Tibial nerve (tissue), 4 donors: ENCODE data around the gene ARHGAP27. TPM values are rescaled to one million over a fixed set of nuclear protein-coding genes. Genes with fewer than 3 reads are reported as not detected.

Experiments
- DNase-seq, 2 donors: peaks; one replicate each; pipeline ENCODE4 v3.0.0-alpha.2; 2019; ENCODE audit warnings: low spot score in 2 of 2
- H3K27ac ChIP-seq, 4 donors: fragments of 200-600 bp; sonication (generic) in 3 of 4; one replicate each; pipeline ENCODE4 v1.5.1; 2017 to 2019; ENCODE audit warnings: mild to moderate bottlenecking in 1 of 4
- H3K27me3 ChIP-seq, 2 donors: fragments of 200-600 bp; sonication (generic) in 1 of 2; one replicate each; pipeline versions ENCODE4 v1.5.1 to v1.6.0; 2017 to 2019
- H3K36me3 ChIP-seq, 3 donors: fragments of 200-600 bp; sonication (generic); one replicate each; pipeline ENCODE4 v1.5.1; 2018 to 2019
- H3K4me1 ChIP-seq, 4 donors: fragments of 200-600 bp; sonication (generic) in 3 of 4; one replicate each; pipeline ENCODE4 v1.5.1; 2017 to 2019
- H3K4me3 ChIP-seq, 4 donors: fragments of 200-600 bp; sonication (generic) in 3 of 4; one replicate each; pipeline ENCODE4 v1.5.1; 2017 to 2019; ENCODE audit warnings: mild to moderate bottlenecking in 1 of 4, moderate library complexity in 1 of 4
- H3K9me3 ChIP-seq, 4 donors: fragments of 200-600 bp; sonication (generic) in 3 of 4; one replicate each; pipeline ENCODE4 v1.5.1; 2017 to 2019
- EP300 ChIP-seq, 2 donors: sonication (generic); formaldehyde crosslinking; IDR thresholded peaks; one replicate each; pipeline ENCODE4 v1.6.1; 2017; ENCODE audit warnings: antibody characterized with exemption in 2 of 2, mild to moderate bottlenecking in 1 of 2
- POLR2A ChIP-seq, 2 donors: fragments of 450-650 bp; IDR thresholded peaks; one replicate each; pipeline ENCODE4 v1.6.1; 2017; ENCODE audit warnings: antibody characterized with exemption in 2 of 2, mild to moderate bottlenecking in 2 of 2, moderate library complexity in 2 of 2
- WGBS, 2 donors: methylation state at CpG; one replicate each; pipeline ENCODE4 v1.1.5; 2018; 5-methylcytosine and 5-hydroxymethylcytosine counted together
- total RNA-seq, 4 donors: library from RNA; depleted of rRNA; stranded (reverse); fragments of >200 nt; gene quantifications; one replicate each; pipeline ENCODE4 v1.1.0, GENCODE V29; 2016
- TF ChIP-seq, protein P1 (sequence below), 5 experiments: fragments of 200-600 bp in 3 of 5; fragments of 450-650 bp in 2 of 5; sonication (generic) in 3 of 5; IDR thresholded peaks; one replicate each; pipeline ENCODE4 v1.5.1; 2016 to 2019; ENCODE audit warnings: antibody characterized with exemption in 5 of 5, mild to moderate bottlenecking in 3 of 5, moderate library complexity in 2 of 5

Gene ARHGAP27
- total RNA-seq, 4 donors from 2014 or later = 18.4 to 36.3 (median 22.5) TPM

DNA sequence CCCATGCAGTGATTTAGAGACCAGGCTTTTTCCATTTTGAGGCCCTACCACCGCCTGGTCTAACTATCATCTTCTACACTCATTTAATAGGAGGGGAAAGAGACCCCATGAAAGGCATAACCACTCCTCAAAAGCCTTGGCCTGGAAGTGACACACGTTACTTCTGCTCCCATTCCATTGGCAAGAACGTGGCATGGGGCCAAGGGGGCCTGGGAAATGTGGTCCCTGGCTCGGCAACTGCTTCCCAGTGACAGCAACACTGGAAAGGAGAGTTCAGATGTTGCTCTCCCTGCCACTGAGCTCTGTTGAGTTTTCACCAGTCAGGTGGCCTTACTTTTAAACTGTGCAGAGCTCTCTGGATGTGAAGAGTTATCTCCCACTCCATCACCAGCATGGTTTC is 70.7 kb downstream of the ARHGAP27 start:
- peaks cover 0 to 4% (median 0%) of the 10 kb centered on the region in 4 donors for H3K9me3 ChIP-seq
- peaks cover 0 to 7% (median 0%) of the 10 kb centered on the region in 4 donors for H3K4me1 ChIP-seq
- no peaks in the 10 kb centered on the region for H3K36me3 ChIP-seq
- 67 to 82% methylated on average over 4 of the region's 4 CpGs for WGBS, 2 donors
- H3K4me3 ChIP-seq = no peak overlapping the region
- DNase-seq = peak in 1 of 2 donors; percentile 11
- no peak overlapping the region for H3K27ac ChIP-seq
- H3K27me3 ChIP-seq = no peaks in the 10 kb centered on the region
- TF ChIP-seq, protein P1, sequence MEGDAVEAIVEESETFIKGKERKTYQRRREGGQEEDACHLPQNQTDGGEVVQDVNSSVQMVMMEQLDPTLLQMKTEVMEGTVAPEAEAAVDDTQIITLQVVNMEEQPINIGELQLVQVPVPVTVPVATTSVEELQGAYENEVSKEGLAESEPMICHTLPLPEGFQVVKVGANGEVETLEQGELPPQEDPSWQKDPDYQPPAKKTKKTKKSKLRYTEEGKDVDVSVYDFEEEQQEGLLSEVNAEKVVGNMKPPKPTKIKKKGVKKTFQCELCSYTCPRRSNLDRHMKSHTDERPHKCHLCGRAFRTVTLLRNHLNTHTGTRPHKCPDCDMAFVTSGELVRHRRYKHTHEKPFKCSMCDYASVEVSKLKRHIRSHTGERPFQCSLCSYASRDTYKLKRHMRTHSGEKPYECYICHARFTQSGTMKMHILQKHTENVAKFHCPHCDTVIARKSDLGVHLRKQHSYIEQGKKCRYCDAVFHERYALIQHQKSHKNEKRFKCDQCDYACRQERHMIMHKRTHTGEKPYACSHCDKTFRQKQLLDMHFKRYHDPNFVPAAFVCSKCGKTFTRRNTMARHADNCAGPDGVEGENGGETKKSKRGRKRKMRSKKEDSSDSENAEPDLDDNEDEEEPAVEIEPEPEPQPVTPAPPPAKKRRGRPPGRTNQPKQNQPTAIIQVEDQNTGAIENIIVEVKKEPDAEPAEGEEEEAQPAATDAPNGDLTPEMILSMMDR (IDR thresholded peaks at IDR 0.05) = no peak
- TF ChIP-seq EP300 (IDR thresholded peaks at IDR 0.05) (no peak), POLR2A (IDR thresholded peaks at IDR 0.05) (no peak)

DNA sequence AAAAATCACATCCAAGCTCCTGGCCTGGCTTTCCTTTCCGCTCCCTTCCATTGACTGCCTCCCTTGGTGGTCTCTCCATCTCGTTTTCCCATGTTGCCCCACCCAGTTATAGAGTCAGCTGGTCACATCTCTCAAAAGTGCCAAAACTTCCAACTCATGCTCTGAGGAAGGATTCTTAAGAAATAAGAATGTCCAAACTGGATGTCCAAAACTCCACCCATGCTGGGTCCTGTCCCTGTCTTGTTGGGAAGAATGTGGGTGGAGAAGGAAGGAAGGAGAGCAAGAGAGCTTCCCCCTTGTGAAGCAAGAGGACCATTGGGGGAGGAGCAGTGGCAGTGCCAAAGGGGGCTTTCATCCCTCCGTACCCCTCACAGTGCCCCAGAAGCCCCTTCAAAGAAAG is 71.2 kb downstream of the ARHGAP27 start:
- peak in 1 of 2 donors; percentile 8 for DNase-seq
- peaks cover 0 to 4% (median 0%) of the 10 kb centered on the region in 4 donors for H3K9me3 ChIP-seq
- no peak overlapping the region for H3K27ac ChIP-seq
- H3K36me3 ChIP-seq = no peaks in the 10 kb centered on the region
- no peak overlapping the region for H3K4me3 ChIP-seq
- peaks cover 0 to 7% (median 0%) of the 10 kb centered on the region in 4 donors for H3K4me1 ChIP-seq
- TF ChIP-seq POLR2A (IDR thresholded peaks at IDR 0.05) (no peak), EP300 (IDR thresholded peaks at IDR 0.05) (no peak)
- TF ChIP-seq, protein P1 (IDR thresholded peaks at IDR 0.05) = no peak
- no peaks in the 10 kb centered on the region for H3K27me3 ChIP-seq
- 76% methylated on average over 3 of the region's 3 CpGs for WGBS, 2 donors

DNA sequence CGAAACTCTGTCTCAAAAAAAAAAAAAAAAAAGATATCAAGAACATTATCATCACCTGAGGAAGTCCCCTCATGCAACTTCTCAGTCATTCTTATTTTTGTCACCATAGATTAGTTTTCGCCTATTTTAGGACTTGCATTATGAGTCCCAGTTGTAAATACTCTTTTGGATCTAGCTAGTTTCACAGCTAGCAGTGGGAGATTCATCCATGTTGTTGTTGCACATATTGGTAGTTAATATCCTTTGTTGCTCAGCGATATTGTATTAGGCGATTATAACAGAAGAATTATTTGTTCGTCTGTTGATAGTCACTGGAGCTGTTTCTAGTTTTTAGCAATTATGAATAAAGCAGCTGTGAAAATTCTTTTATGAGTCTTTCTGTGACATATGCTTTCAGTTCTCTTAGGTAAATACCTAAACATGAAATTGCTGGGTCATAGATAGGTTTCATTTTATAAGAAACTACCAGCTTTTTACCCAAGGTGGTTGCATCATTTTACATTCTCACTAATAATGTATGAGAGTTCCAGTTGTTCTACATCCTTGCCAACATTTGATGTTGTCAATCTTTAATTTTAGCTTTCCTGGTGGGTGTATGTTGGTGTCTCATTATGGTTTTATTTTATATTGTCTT is 75.2 kb downstream of the ARHGAP27 start:
- DNase-seq = no peak
- Histone ChIP-seq H3K4me1 (no peaks in the 10 kb centered on the region), H3K27ac (no peak overlapping the region), H3K9me3 (peaks cover 0 to 4% (median under 1%) of the 10 kb centered on the region in 4 donors), H3K4me3 (no peak overlapping the region), H3K36me3 (no peaks in the 10 kb centered on the region), H3K27me3 (no peaks in the 10 kb centered on the region)
- WGBS, 2 donors = 90 to 94% methylated on average over 5 of the region's 5 CpGs
- no peak for TF ChIP-seq POLR2A (IDR thresholded peaks at IDR 0.05)
- no peak for TF ChIP-seq EP300 (IDR thresholded peaks at IDR 0.05)
- TF ChIP-seq, protein P1 (IDR thresholded peaks at IDR 0.05) = no peak

DNA sequence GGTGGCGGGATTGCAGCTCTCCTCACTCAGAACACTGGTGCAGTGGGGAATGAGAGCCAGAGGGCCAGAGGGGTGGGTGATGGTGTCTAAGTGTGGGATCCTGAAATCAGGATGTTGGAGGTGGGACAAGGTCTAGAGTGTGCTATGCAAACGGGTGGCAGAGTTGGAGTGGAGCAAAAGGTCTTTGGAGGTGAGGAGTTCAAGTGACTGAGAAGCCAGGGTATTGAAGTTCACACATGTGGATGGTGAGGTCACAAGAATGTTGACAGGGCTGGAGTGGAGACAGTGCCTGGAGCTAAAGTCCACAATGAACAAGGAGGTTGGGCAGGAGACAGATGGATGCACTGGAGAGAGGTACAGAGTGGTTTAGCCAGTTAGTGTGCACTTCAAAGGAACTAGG is 77.6 kb downstream of the ARHGAP27 start:
- TF ChIP-seq, protein P1 (IDR thresholded peaks at IDR 0.05) = no peak
- no peak for TF ChIP-seq EP300 (IDR thresholded peaks at IDR 0.05)
- no peak for TF ChIP-seq POLR2A (IDR thresholded peaks at IDR 0.05)
- no peaks in the 10 kb centered on the region for H3K27me3 ChIP-seq
- no peaks in the 10 kb centered on the region for H3K4me1 ChIP-seq
- peaks cover 0 to 9% (median 2%) of the 10 kb centered on the region in 4 donors for H3K9me3 ChIP-seq
- no peak overlapping the region for H3K4me3 ChIP-seq
- WGBS, 2 donors = 48 to 51% methylated on average over 2 of the region's 2 CpGs
- H3K36me3 ChIP-seq = no peaks in the 10 kb centered on the region
- DNase-seq = no peak
- H3K27ac ChIP-seq = no peak overlapping the region

DNA sequence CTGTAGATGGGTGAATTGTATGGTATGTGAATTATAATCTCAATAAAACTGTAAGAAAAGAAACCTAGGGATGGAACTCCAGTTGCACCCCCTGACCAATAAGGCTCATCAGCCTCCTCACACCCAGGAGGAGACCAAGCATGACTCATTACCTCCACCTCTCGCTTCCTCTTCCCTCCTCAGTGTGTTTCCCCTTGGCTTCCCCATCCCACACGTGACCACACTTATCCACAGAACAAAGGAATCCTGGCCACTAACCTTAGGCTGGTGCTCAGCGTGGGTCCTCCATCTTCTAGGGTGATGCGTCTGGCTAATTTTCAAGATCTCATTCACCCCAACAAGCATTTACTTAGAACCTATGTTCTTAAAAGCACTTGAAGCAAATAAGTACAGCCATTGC is 79.6 kb downstream of the ARHGAP27 start:
- Histone ChIP-seq H3K4me1 (no peaks in the 10 kb centered on the region), H3K4me3 (no peak overlapping the region), H3K9me3 (peaks cover 0 to 9% (median 2%) of the 10 kb centered on the region in 4 donors), H3K27me3 (no peaks in the 10 kb centered on the region), H3K27ac (no peak overlapping the region), H3K36me3 (no peaks in the 10 kb centered on the region)
- WGBS, 2 donors = 82 to 85% methylated on average over 4 of the region's 4 CpGs
- TF ChIP-seq EP300 (IDR thresholded peaks at IDR 0.05) = no peak
- TF ChIP-seq, protein P1 (IDR thresholded peaks at IDR 0.05) = no peak
- TF ChIP-seq POLR2A (IDR thresholded peaks at IDR 0.05) = no peak
- no peak for DNase-seq
